K562 (cell line): ENCODE data around the gene CACNB2. TPM values are rescaled to one million over a fixed set of nuclear protein-coding genes. Genes with fewer than 3 reads are reported as not detected.

ENCODE experiments used
- ATAC-seq: fragments of 200-7000 bp; cut with Tn5 transposase; 3 replicates; pipeline ENCODE4 v1.9.1; 2020; ENCODE audit warnings: moderate library complexity
- BruUV-seq: library from RNA; stranded (reverse); fragments of 400-500 nt; replicated peaks from 2 replicates; lab custom pipeline; 2021; lab: Mats Ljungman, UMichigan
- CTCF ChIA-PET: fragments of 300-600 bp; formaldehyde crosslinking; extraction: SDS; loops from one replicate; lab custom pipeline; 2021; ENCODE audit warnings: low intra/inter-chr PET ratio; lab: Yijun Ruan, JAX
- POLR2A ChIA-PET: fragments of 300-600, 350-650 bp; sonication (Branson Sonifier 250); formaldehyde crosslinking; extraction: SDS; loops from one replicate; lab custom pipeline; 2021; ENCODE audit warnings: antibody characterized with exemption, inconsistent platforms; lab: Yijun Ruan, JAX
- DNase-seq, 4 experiments: peaks; one replicate each; pipeline versions ENCODE4 v3.0.0 to v3.0.0-alpha.2; 2011 to 2018; ENCODE audit warnings: low spot score in 3 of 4, mixed read lengths in 3 of 4; ENCODE audit errors: extremely low read depth in 1 of 4
- FAIRE-seq: peaks from 2 replicates; lab custom pipeline; 2011; peaks lifted over from hg19 to GRCh38; lab: Jason Lieb, UNC
- H2AFZ ChIP-seq: 2 replicates; pipeline ENCODE4 v1.6.0; 2011; ENCODE audit warnings: low read depth, low read length, control low read depth, inconsistent platforms
- H3K27ac ChIP-seq: fragments of 200-600 bp; 3 replicates; pipeline ENCODE4 v1.8.0; 2011; ENCODE audit warnings: low read depth, mild to moderate bottlenecking, control low read depth, inconsistent platforms, low read length, moderate library complexity, mixed read lengths; ENCODE audit errors: extremely low read depth
- H3K27me3 ChIP-seq, 2 experiments: fragments of 300-600 bp in 1 of 2; 2 replicates in 1 of 2; 3 replicates in 1 of 2; pipeline versions ENCODE4 v1.6.0 to v1.8.0; 2011; ENCODE audit warnings: inconsistent platforms in 2 of 2, low read length in 2 of 2, mild to moderate bottlenecking in 1 of 2, mixed read lengths in 1 of 2, moderate library complexity in 1 of 2; ENCODE audit not compliant: control insufficient read depth in 2 of 2, insufficient read depth in 2 of 2
- H3K36me3 ChIP-seq: fragments of 300-600 bp; 3 replicates; pipeline ENCODE4 v1.8.0; 2011; ENCODE audit warnings: mild to moderate bottlenecking, low read length, inconsistent platforms; ENCODE audit not compliant: control insufficient read depth, insufficient read depth
- H3K4me1 ChIP-seq, 2 experiments: fragments of 200-600 bp in 1 of 2; replicated peaks in 1 of 2; 2 replicates in 1 of 2; 3 replicates in 1 of 2; pipeline versions ENCODE4 v1.5.1 to v1.8.0; 2011; ENCODE audit warnings: inconsistent platforms in 2 of 2, low read length in 2 of 2, mild to moderate bottlenecking in 1 of 2, mixed read lengths in 1 of 2, moderate library complexity in 1 of 2; ENCODE audit not compliant: control insufficient read depth in 2 of 2, insufficient read depth in 2 of 2
- H3K4me2 ChIP-seq: 2 replicates; pipeline ENCODE4 v1.6.1; 2011; ENCODE audit warnings: low read length, control low read depth, inconsistent platforms, mixed read lengths; ENCODE audit not compliant: insufficient read depth
- H3K4me3 ChIP-seq: fragments of 200-600 bp; sonication (generic), shearing (Covaris generic); 2 replicates; pipeline ENCODE4 v1.5.1; 2016; ENCODE audit warnings: control low read depth, inconsistent platforms
- H3K79me2 ChIP-seq: fragments of 200-600 bp; 3 replicates; pipeline ENCODE4 v1.8.0; 2011; ENCODE audit warnings: low read length, inconsistent platforms; ENCODE audit not compliant: control insufficient read depth, insufficient read depth
- H3K9ac ChIP-seq, 2 experiments: 2 replicates each; pipeline versions ENCODE4 v1.6.0 to v1.6.1; 2011; ENCODE audit warnings: low read depth in 2 of 2, low read length in 2 of 2, control low read depth in 1 of 2, inconsistent platforms in 1 of 2, mild to moderate bottlenecking in 1 of 2, mixed read lengths in 1 of 2; ENCODE audit not compliant: insufficient read depth in 1 of 2
- H3K9me1 ChIP-seq: one replicate; pipeline ENCODE4 v1.6.0; 2011; ENCODE audit warnings: inconsistent platforms, mild to moderate bottlenecking, low read length, moderate library complexity; ENCODE audit not compliant: control insufficient read depth, insufficient read depth
- H3K9me3 ChIP-seq: replicated peaks from 2 replicates; pipeline ENCODE4 v1.5.1; 2011; ENCODE audit warnings: low read depth, low read length, inconsistent platforms; ENCODE audit not compliant: control insufficient read depth, insufficient read depth
- H4K20me1 ChIP-seq: replicated peaks from 2 replicates; pipeline ENCODE4 v1.6.1; 2011; ENCODE audit warnings: low read length, inconsistent platforms, mixed read lengths; ENCODE audit not compliant: control insufficient read depth, insufficient read depth
- BMI1 ChIP-seq: fragments of 150-350 bp; IDR thresholded peaks from 2 replicates; pipeline ENCODE4 v1.6.1; 2014; ENCODE audit warnings: low read length
- CBFA2T2 ChIP-seq: fragments of 450-650 bp; conservative IDR thresholded peaks from 2 replicates; pipeline ENCODE4 v1.6.1; 2017; ENCODE audit warnings: mild to moderate bottlenecking
- DIDO1 ChIP-seq: fragments of 450-650 bp; IDR thresholded peaks from 2 replicates; pipeline ENCODE4 v1.6.1; 2016; ENCODE audit warnings: low read depth, missing biosample characterization, missing genetic modification characterization
- ETV6 ChIP-seq, 3 experiments: fragments of 150-350 bp in 1 of 3; sonication (generic) in 1 of 3; formaldehyde crosslinking in 1 of 3; IDR thresholded peaks; 2 replicates each; pipeline versions ENCODE4 v1.6.1 to v1.8.0; 2014 to 2022; ENCODE audit warnings: borderline replicate concordance in 2 of 3, low read depth in 2 of 3, antibody characterized with exemption in 1 of 3, low read length in 1 of 3, mild to moderate bottlenecking in 1 of 3, missing genetic modification reagents in 1 of 3
- EWSR1 ChIP-seq: fragments of 450-650 bp; IDR thresholded peaks from 2 replicates; pipeline ENCODE4 v1.6.1; 2018; ENCODE audit warnings: borderline replicate concordance, mild to moderate bottlenecking, low read depth, moderate library complexity; ENCODE audit not compliant: partially characterized antibody
- POU5F1 ChIP-seq: fragments of 150-350 bp; IDR thresholded peaks from 2 replicates; pipeline ENCODE4 v1.6.1; 2014; ENCODE audit warnings: borderline replicate concordance, low read length, low read depth, mild to moderate bottlenecking; ENCODE audit not compliant: partially characterized antibody
- RBBP5 ChIP-seq: fragments of 200-600 bp; sonication (generic); IDR thresholded peaks from 2 replicates; pipeline ENCODE4 v1.6.1; 2012; ENCODE audit warnings: borderline replicate concordance, mild to moderate bottlenecking, low read length, control low read depth, inconsistent platforms; ENCODE audit not compliant: insufficient read depth, poor library complexity, severe bottlenecking
- STAT5B ChIP-seq: fragments of 250-450 bp; sonication (Bioruptor Pico); IDR thresholded peaks from 2 replicates; pipeline ENCODE4 v1.8.0; 2021; ENCODE audit warnings: mild to moderate bottlenecking, inconsistent platforms
- TCFL5 ChIP-seq: fragments of 250-450 bp; sonication (Bioruptor Pico); conservative IDR thresholded peaks from 2 replicates; pipeline ENCODE4 v1.6.1; 2021; ENCODE audit warnings: mild to moderate bottlenecking, moderate library complexity, matching md5 sums
- ZNF316 ChIP-seq: fragments of 450-650 bp; IDR thresholded peaks from 2 replicates; pipeline ENCODE4 v1.6.1; 2016
- ZNF699 ChIP-seq: fragments of 250-450 bp; sonication (Bioruptor Pico); IDR thresholded peaks from 2 replicates; pipeline ENCODE4 v1.8.0; 2021; ENCODE audit warnings: mild to moderate bottlenecking, moderate library complexity; ENCODE audit not compliant: insufficient replicate concordance
- WGBS: fragments of 100-300 bp; shearing (Covaris generic); methylation state at CpG from one replicate; pipeline ENCODE4 v1.1.6; 2016; ENCODE audit warnings: low coverage, mixed read lengths; ENCODE audit not compliant: insufficient coverage; ENCODE audit errors: missing lambda C conversion rate; 5-methylcytosine and 5-hydroxymethylcytosine counted together
- in situ Hi-C: fragments of 300-500 bp; cut with MboI; formaldehyde crosslinking; loops from 4 replicates; pipeline ENCODE4 v1.15.0; 2018; ENCODE audit warnings: inconsistent platforms, mixed read lengths
- intact Hi-C: fragments of 100-400 bp; cut with micrococcal nuclease; formaldehyde crosslinking; loops from 2 replicates; pipeline ENCODE4 v1.14.2; 2022
- polyA plus RNA-seq, 8 experiments: library from polyadenylated mRNA; depleted of rRNA in 4 of 8; stranded (reverse) in 5 of 8; unstranded in 3 of 8; fragments of >200 nt; fragmentation: Nextera tagmentation in 2 of 8; fragmentation: Illumina TruSeq in 1 of 8; extraction: Ambion mirVana in 2 of 8; extraction: Trizol in 1 of 8; gene quantifications; 2 replicates each; pipeline versions ENCODE4 v1.2.1 to v1.2.3, GENCODE V29; 2011 to 2014; ENCODE audit warnings: inconsistent platforms in 1 of 8, missing spikeins in 1 of 8
- total RNA-seq, 7 experiments: library from RNA; depleted of rRNA in 6 of 7; stranded (reverse); fragments of >200 nt in 6 of 7; fragmentation: Illumina TruSeq in 2 of 7; extraction: Trizol in 2 of 7; gene quantifications; 2 replicates each; pipeline versions ENCODE4 v1.2.1 to v1.2.3, GENCODE V29; 2011 to 2021; ENCODE audit warnings: low replicate concordance in 1 of 7
- TF ChIP-seq, protein P1 (sequence below): fragments of 450-650 bp; IDR thresholded peaks from 2 replicates; pipeline ENCODE4 v1.6.1; 2018; ENCODE audit not compliant: partially characterized antibody

The CACNB2 gene
- total and polyA plus RNA-seq, 9 of the 15 experiments (the other 6 are each of a cell fraction or from before 2014, with no cell fraction given): 1.8 to 2.2 TPM; not detected in 7

DNA sequence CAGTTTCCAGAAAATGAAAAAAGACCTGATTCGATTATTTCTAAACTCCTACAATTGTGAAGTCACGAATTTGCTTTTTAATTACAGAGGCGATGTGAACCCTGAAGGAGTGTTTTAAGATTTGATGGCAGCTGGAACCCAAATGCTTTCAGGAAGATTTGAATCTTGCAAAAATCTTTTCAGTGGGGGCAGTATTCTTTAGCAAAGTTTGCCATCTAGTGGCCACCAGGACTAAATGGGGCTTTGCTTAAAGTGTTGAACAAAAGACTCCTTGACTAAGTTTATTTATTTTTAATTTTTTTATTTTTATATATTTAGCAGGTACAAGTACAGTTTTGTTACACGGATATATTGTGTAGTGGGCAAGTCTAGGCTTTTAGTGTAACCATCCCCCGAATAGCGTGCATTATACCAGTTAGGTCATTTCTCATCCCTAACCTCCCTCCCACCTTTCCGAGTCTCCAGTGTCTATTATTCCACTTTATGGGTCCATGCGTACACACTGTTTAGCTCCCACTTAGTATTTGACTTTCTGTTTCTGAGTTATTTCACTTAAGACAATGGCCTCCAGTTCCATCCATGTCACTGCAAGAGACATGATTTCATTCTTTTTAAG lies 98.8 kb downstream of the CACNB2 start (continued):
- TF ChIP-seq, protein P1, sequence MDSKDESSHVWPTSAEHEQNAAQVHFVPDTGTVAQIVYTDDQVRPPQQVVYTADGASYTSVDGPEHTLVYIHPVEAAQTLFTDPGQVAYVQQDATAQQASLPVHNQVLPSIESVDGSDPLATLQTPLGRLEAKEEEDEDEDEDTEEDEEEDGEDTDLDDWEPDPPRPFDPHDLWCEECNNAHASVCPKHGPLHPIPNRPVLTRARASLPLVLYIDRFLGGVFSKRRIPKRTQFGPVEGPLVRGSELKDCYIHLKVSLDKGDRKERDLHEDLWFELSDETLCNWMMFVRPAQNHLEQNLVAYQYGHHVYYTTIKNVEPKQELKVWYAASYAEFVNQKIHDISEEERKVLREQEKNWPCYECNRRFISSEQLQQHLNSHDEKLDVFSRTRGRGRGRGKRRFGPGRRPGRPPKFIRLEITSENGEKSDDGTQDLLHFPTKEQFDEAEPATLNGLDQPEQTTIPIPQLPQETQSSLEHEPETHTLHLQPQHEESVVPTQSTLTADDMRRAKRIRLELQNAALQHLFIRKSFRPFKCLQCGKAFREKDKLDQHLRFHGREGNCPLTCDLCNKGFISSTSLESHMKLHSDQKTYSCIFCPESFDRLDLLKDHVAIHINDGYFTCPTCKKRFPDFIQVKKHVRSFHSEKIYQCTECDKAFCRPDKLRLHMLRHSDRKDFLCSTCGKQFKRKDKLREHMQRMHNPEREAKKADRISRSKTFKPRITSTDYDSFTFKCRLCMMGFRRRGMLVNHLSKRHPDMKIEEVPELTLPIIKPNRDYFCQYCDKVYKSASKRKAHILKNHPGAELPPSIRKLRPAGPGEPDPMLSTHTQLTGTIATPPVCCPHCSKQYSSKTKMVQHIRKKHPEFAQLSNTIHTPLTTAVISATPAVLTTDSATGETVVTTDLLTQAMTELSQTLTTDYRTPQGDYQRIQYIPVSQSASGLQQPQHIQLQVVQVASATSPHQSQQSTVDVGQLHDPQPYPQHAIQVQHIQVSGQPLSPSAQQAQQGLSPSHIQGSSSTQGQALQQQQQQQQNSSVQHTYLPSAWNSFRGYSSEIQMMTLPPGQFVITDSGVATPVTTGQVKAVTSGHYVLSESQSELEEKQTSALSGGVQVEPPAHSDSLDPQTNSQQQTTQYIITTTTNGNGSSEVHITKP: no peak
- TF ChIP-seq DIDO1 (tag): no peak
- TF ChIP-seq ZNF699 (CRISPR knock-in tag): no peak

DNA sequence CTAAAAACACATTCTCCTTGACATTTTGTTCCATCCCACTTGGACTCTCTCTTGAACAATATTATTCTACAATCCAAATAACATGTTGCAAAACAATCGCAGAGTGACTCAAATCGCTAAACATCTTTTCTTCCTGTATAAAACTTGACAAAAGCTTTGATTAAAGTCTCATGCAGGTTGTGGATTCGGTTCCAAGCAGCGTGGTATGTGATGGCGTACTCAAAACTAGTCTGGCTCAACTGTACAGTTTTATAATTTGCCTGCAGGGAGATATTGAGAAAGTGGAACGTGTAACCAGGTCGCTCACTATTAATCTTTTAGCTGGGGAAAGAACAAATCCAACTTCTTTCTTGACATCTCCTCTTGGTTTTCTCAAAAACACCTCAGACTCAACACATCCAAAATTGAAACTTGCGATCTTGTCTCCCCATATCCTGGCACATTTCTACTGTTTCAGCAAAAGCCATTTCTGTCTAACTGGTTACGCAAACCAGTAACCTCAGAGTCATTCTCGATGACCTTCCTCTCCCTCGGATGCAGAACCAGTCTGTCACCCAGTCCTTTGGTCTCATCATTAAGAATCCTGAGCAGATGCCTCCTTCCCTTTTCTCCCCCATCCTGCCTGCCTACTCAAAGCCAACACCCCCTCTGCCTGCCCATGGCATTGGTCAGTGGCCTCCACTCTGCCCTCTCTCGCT lies 100.1 kb downstream of the CACNB2 start:
- H3K27me3 ChIP-seq: no peaks in the 10 kb centered on the region
- CTCF ChIA-PET: no interaction called here
- intact Hi-C loops (no loop called here), in situ Hi-C loops (loop anchor here (25.0 kb wide), 2 partner anchors 953 to 1403 kb away; no protein-coding TSS in a partner anchor)
- POLR2A ChIA-PET: no interaction called here
- H3K9me3 ChIP-seq: no peaks in the 10 kb centered on the region
- no peak for FAIRE-seq
- ATAC-seq: no peak
- BruUV-seq: no TSS peak
- H3K4me2 ChIP-seq: no peak overlapping the region
- H3K27ac ChIP-seq: no peak overlapping the region
- no peak overlapping the region for H3K4me3 ChIP-seq
- no peak overlapping the region for H2AFZ ChIP-seq
- H3K36me3 ChIP-seq: no peaks in the 10 kb centered on the region
- 4% methylated on average over 12 of the region's 12 CpGs for WGBS
- no peak for DNase-seq
- no peaks in the 10 kb centered on the region for H3K9me1 ChIP-seq
- H3K9ac ChIP-seq: no peak overlapping the region
- H3K79me2 ChIP-seq: no peaks in the 10 kb centered on the region
- H3K4me1 ChIP-seq: no peaks in the 10 kb centered on the region
- H4K20me1 ChIP-seq: no peaks in the 10 kb centered on the region
- TF ChIP-seq ETV6 (IDR thresholded peaks at IDR 0.05; ENCODE audit: borderline replicate concordance in 1 of 2, low read depth in 2 of 2, low read length in 1 of 2) (no peak), ETV6 (CRISPR knock-in tag; IDR thresholded peaks at IDR 0.05; ENCODE audit: borderline replicate concordance) (no peak), STAT5B (no peak), BMI1 (no peak), POU5F1 (no peak), CBFA2T2 (no peak), EWSR1 (no peak), TCFL5 (no peak), ZNF316 (no peak), RBBP5 (no peak)
